GM23338 (cell line): ENCODE data around the gene PDE3B. TPM values are rescaled to one million over a fixed set of nuclear protein-coding genes. Genes with fewer than 3 reads are reported as not detected.

ENCODE experiments used
- ATAC-seq: fragments of 200-7000 bp; cut with Tn5 transposase; 3 replicates; pipeline ENCODE4 v1.9.1; 2020
- DNase-seq: peaks from one replicate; pipeline ENCODE4 v3.0.0-alpha.2; 2015; ENCODE audit warnings: low spot score
- H2AFZ ChIP-seq: fragments of 200-600 bp; sonication (generic); 2 replicates; pipeline ENCODE4 v1.8.0; 2016; ENCODE audit warnings: antibody characterized with exemption, mild to moderate bottlenecking, moderate library complexity
- H3F3A ChIP-seq: fragments of 200-600 bp; sonication (generic); replicated peaks from 2 replicates; pipeline ENCODE4 v1.8.0; 2017; ENCODE audit warnings: antibody characterized with exemption, mixed run types, low read depth
- H3K27ac ChIP-seq: fragments of 200-600 bp; sonication (generic); 2 replicates; pipeline ENCODE4 v1.6.1; 2016; ENCODE audit warnings: low read depth
- H3K27me3 ChIP-seq: fragments of 200-600 bp; sonication (generic); 2 replicates; pipeline ENCODE4 v1.8.0; 2016; ENCODE audit warnings: mild to moderate bottlenecking, mixed run types, moderate library complexity; ENCODE audit not compliant: insufficient read depth
- H3K36me3 ChIP-seq: fragments of 200-600 bp; sonication (generic); 2 replicates; pipeline ENCODE4 v1.8.0; 2016; ENCODE audit warnings: mild to moderate bottlenecking; ENCODE audit not compliant: insufficient read depth
- H3K4me1 ChIP-seq: fragments of 200-600 bp; sonication (generic); 2 replicates; pipeline ENCODE4 v1.8.0; 2016; ENCODE audit warnings: mild to moderate bottlenecking, moderate library complexity; ENCODE audit not compliant: insufficient read depth
- H3K4me2 ChIP-seq: fragments of 200-600 bp; sonication (generic); 2 replicates; pipeline ENCODE4 v1.7.1; 2017; ENCODE audit warnings: mixed run types
- H3K4me3 ChIP-seq: fragments of 200-600 bp; sonication (generic); 2 replicates; pipeline ENCODE4 v1.6.1; 2016; ENCODE audit warnings: mixed run types
- H3K79me2 ChIP-seq: fragments of 200-600 bp; sonication (generic); replicated peaks from 2 replicates; pipeline ENCODE4 v1.8.0; 2017; ENCODE audit warnings: mild to moderate bottlenecking; ENCODE audit not compliant: insufficient read depth
- H3K9me2 ChIP-seq: fragments of 200-600 bp; sonication (generic); 2 replicates; pipeline ENCODE4 v1.8.0; 2017; ENCODE audit not compliant: insufficient read depth
- H4K20me1 ChIP-seq: fragments of 200-600 bp; sonication (generic); replicated peaks from 2 replicates; pipeline ENCODE4 v1.8.0; 2017; ENCODE audit warnings: mild to moderate bottlenecking; ENCODE audit not compliant: insufficient read depth
- H3K27ac Mint-ChIP-seq: 2 replicates; pipeline ENCODE4 v1.8.0; 2020; ENCODE audit warnings: inconsistent platforms, mild to moderate bottlenecking, moderate library complexity, mixed read lengths
- H3K27me3 Mint-ChIP-seq: 3 replicates; pipeline ENCODE4 v1.8.0; 2022; ENCODE audit warnings: low read depth, mild to moderate bottlenecking, moderate library complexity, mixed read lengths, inconsistent platforms; ENCODE audit not compliant: insufficient read depth, poor library complexity
- H3K36me3 Mint-ChIP-seq: 3 replicates; pipeline ENCODE4 v1.8.0; 2021; ENCODE audit warnings: low read depth, mild to moderate bottlenecking, inconsistent platforms, moderate library complexity, mixed read lengths
- H3K4me1 Mint-ChIP-seq: 3 replicates; pipeline ENCODE4 v1.8.0; 2020; ENCODE audit warnings: mild to moderate bottlenecking, inconsistent platforms, mixed read lengths
- H3K4me3 Mint-ChIP-seq: 3 replicates; pipeline ENCODE4 v1.8.0; 2021; ENCODE audit warnings: moderate library complexity, mild to moderate bottlenecking, inconsistent platforms, mixed read lengths
- H3K9me3 Mint-ChIP-seq: 3 replicates; pipeline ENCODE4 v1.8.0; 2020; ENCODE audit warnings: moderate library complexity, mild to moderate bottlenecking, inconsistent platforms, mixed read lengths
- CREB1 ChIP-seq: fragments of 250-450 bp; sonication (Bioruptor Pico); IDR thresholded peaks from 2 replicates; pipeline ENCODE4 v1.5.0; 2020; ENCODE audit warnings: low read depth, mild to moderate bottlenecking, moderate library complexity
- CTCF ChIP-seq, 2 experiments: fragments of 200-600 bp in 1 of 2; sonication (generic) in 1 of 2; conservative IDR thresholded peaks; 2 replicates each; pipeline versions ENCODE4 v1.5.1 to v1.6.1; 2016 to 2017; ENCODE audit warnings: antibody characterized with exemption in 2 of 2, low read depth in 2 of 2, mild to moderate bottlenecking in 2 of 2, moderate library complexity in 1 of 2
- EZH2phosphoT487 ChIP-seq: fragments of 200-600 bp; sonication (generic); IDR thresholded peaks from one replicate; pipeline ENCODE4 v1.8.1; 2018; ENCODE audit warnings: antibody characterized with exemption; ENCODE audit not compliant: unreplicated experiment
- JUNB ChIP-seq: IDR thresholded peaks from one replicate; pipeline ENCODE4 v1.6.1; 2016; ENCODE audit warnings: antibody characterized with exemption; ENCODE audit not compliant: unreplicated experiment
- NANOG ChIP-seq: IDR thresholded peaks from 2 replicates; pipeline ENCODE4 v1.6.1; 2016; ENCODE audit warnings: antibody characterized with exemption, borderline replicate concordance
- POLR2AphosphoS5 ChIP-seq: IDR thresholded peaks from 2 replicates; pipeline ENCODE4 v1.6.1; 2016; ENCODE audit warnings: antibody characterized with exemption, low read depth
- ZNF114 ChIP-seq: fragments of 250-450 bp; sonication (Bioruptor Pico); IDR thresholded peaks from 2 replicates; pipeline ENCODE4 v1.5.0; 2020; ENCODE audit warnings: mild to moderate bottlenecking, moderate library complexity
- polyA plus RNA-seq: library from polyadenylated mRNA; unstranded; fragments of >200 nt; fragmentation: Nextera tagmentation; extraction: Ambion mirVana; gene quantifications from 2 replicates; pipeline ENCODE4 v1.2.1, GENCODE V29; 2016
- total RNA-seq: library from RNA; depleted of rRNA; stranded (reverse); fragments of >200 nt; shearing (Covaris generic); gene quantifications from 2 replicates; pipeline ENCODE4 v1.2.3, GENCODE V29; 2014
- TF ChIP-seq, protein P1 (sequence below): IDR thresholded peaks from one replicate; pipeline ENCODE4 v1.6.1; 2018; ENCODE audit warnings: antibody characterized with exemption; ENCODE audit not compliant: unreplicated experiment

Gene PDE3B
- total and polyA plus RNA-seq, 2 experiments from 2014 or later: 4.3 to 21.3 TPM

DNA sequence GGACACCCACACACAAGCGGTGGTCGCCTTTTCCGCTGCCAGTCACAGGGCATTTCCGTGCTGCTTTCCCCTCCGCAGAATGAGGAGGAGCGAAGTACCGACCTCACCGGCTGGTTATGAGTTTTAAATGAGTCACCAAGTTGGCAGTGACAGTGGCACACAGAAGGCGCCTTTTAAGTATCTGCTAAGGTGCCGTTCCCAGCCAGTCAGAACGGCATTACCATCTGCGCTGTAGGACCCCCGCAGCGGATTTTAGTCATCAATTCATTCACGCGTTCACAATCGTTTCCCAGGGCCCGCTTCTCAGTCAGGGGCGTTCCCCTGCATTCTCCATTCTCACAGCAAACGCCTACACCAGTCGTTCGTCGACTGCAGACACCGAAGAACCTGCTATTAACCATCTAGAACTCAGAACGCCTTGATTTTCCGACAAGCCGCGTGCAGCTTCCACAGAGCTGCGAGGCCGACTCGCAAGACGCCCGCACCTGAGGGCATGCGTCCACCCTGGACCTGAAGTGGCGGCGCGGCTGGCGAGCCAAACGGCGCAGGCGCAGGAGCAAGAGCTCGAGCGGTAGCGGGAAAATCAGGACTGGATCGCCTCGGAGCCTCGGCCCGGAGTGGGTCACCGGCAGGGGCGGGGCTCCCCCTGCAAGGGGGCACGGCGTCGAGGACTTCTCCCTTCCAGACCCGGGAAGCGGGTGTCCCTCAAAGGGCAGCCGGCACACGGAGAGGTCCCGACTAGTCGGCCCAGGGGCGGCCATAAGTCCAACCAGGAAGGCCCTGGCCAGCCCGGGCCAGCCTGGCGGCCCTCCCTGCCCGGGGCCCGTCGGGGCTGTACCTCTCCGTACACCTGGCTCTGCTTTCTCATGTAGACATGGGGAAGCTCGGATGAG, 247.8 kb downstream of the PDE3B start:
- Histone ChIP-seq H3K36me3 (no peaks in the 10 kb centered on the region), H3F3A (no peaks in the 10 kb centered on the region), H3K4me2 (peak overlapping the region; percentile 73), H2AFZ (peak overlapping the region; percentile 97), H3K27me3 (peaks cover 10% of the 10 kb centered on the region), H3K4me3 (peak overlapping the region; percentile 62), H4K20me1 (no peaks in the 10 kb centered on the region; the same call in 1 of the 2 replicates), H3K79me2 (no peaks in the 10 kb centered on the region), H3K4me1 (0 out of 2 replicates have a peak, but pooled peaks cover 15% of the 10 kb centered on the region), H3K9me2 (no peaks in the 10 kb centered on the region), H3K27ac (no peak overlapping the region)
- Mint-ChIP-seq H3K36me3 (peaks cover 12% of the 10 kb centered on the region), H3K9me3 (peaks cover 23% of the 10 kb centered on the region; the same call in 2 of the 3 replicates), H3K27me3 (peaks cover 25% of the 10 kb centered on the region), H3K4me3 (peak overlapping the region; percentile 89), H3K4me1 (peaks cover 16% of the 10 kb centered on the region), H3K27ac (peak overlapping the region; percentile 30; the same call in 1 of the 2 replicates)
- DNase-seq: peak; percentile 93
- peak; percentile 69 for ATAC-seq
- TF ChIP-seq JUNB: no peak
- TF ChIP-seq, protein P1, sequence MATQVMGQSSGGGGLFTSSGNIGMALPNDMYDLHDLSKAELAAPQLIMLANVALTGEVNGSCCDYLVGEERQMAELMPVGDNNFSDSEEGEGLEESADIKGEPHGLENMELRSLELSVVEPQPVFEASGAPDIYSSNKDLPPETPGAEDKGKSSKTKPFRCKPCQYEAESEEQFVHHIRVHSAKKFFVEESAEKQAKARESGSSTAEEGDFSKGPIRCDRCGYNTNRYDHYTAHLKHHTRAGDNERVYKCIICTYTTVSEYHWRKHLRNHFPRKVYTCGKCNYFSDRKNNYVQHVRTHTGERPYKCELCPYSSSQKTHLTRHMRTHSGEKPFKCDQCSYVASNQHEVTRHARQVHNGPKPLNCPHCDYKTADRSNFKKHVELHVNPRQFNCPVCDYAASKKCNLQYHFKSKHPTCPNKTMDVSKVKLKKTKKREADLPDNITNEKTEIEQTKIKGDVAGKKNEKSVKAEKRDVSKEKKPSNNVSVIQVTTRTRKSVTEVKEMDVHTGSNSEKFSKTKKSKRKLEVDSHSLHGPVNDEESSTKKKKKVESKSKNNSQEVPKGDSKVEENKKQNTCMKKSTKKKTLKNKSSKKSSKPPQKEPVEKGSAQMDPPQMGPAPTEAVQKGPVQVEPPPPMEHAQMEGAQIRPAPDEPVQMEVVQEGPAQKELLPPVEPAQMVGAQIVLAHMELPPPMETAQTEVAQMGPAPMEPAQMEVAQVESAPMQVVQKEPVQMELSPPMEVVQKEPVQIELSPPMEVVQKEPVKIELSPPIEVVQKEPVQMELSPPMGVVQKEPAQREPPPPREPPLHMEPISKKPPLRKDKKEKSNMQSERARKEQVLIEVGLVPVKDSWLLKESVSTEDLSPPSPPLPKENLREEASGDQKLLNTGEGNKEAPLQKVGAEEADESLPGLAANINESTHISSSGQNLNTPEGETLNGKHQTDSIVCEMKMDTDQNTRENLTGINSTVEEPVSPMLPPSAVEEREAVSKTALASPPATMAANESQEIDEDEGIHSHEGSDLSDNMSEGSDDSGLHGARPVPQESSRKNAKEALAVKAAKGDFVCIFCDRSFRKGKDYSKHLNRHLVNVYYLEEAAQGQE: no peak
- peak; percentile 92 for TF ChIP-seq POLR2AphosphoS5
- peak; percentile 38 for TF ChIP-seq CREB1
- no peak for TF ChIP-seq NANOG

GRCh38 chr11:14892036-14892556, 248.5 kb downstream of the PDE3B start, which contains the start of gene CYP2R1:
Gene CYP2R1, minus strand, starts transcription at chr11:14892231. Its CDS starts 26 bp downstream, at chr11:14892205.
- TF ChIP-seq CTCF (conservative IDR thresholded peaks at IDR 0.05; ENCODE audit: low read depth in 2 of 2): no peak
- TF ChIP-seq NANOG: no peak
- no peak for TF ChIP-seq ZNF114 (CRISPR knock-in tag)
- peak; percentile 16; the same call in 1 of the 2 replicates for TF ChIP-seq POLR2AphosphoS5
- no peak for TF ChIP-seq EZH2phosphoT487
- Histone ChIP-seq H3K36me3 (no peaks in the 10 kb centered on the region), H3K27ac (no peak within 1 kb of the TSS), H3F3A (no peaks in the 10 kb centered on the region), H4K20me1 (no peaks in the 10 kb centered on the region; the same call in 1 of the 2 replicates), H3K4me1 (0 out of 2 replicates have a peak, but pooled peaks cover 15% of the 10 kb centered on the region), H3K9me2 (no peaks in the 10 kb centered on the region), H2AFZ (peak within 1 kb of the TSS; percentile 97), H3K4me2 (peak within 1 kb of the TSS; percentile 73), H3K4me3 (peak within 1 kb of the TSS; percentile 62), H3K27me3 (peaks cover 10% of the 10 kb centered on the region), H3K79me2 (no peaks in the 10 kb centered on the region)
- Mint-ChIP-seq H3K27ac (peak within 1 kb of the TSS; percentile 30; the same call in 1 of the 2 replicates), H3K36me3 (peaks cover 12% of the 10 kb centered on the region), H3K27me3 (peaks cover 25% of the 10 kb centered on the region), H3K4me3 (peak within 1 kb of the TSS; percentile 89), H3K9me3 (peaks cover 23% of the 10 kb centered on the region; the same call in 2 of the 3 replicates), H3K4me1 (peaks cover 16% of the 10 kb centered on the region)
- ATAC-seq (peak; percentile 98), DNase-seq (peak; percentile 97)
